GM21786 (cell line): ENCODE data around the gene KLHDC10.
"Not testable (repeated sequence)": the region's sequence is repeated elsewhere in the genome, so short reads cannot be mapped to it uniquely, and the experiment has no call there.

Experiments used
- ATAC-seq: cut with Tn5 transposase; IDR thresholded peaks from one replicate; pipeline ENCODE4 v1.9.1; 2021; ENCODE audit not compliant: unreplicated experiment

The KLHDC10 gene

GRCh38 chr7:130071701-130072622, 1.6 kb downstream of the KLHDC10 start:
- no peak for ATAC-seq

- ATAC-seq, result no peak
These were observed 9.6 kb downstream of the KLHDC10 start for GRCh38 chr7:130079846-130080394.

- ATAC-seq, result not testable (repeated sequence)
These were observed 13.2 kb downstream of the KLHDC10 start for GRCh38 chr7:130083497-130083896.

- ATAC-seq, result no peak
These were observed 13.9 kb downstream of the KLHDC10 start for GRCh38 chr7:130084037-130084875.

GRCh38 chr7:130085235-130085634, 14.9 kb downstream of the KLHDC10 start:
- not testable (repeated sequence) for ATAC-seq

GRCh38 chr7:130086938-130087337, 16.6 kb downstream of the KLHDC10 start:
- ATAC-seq, result no peak

GRCh38 chr7:130087364-130087763, 17.0 kb downstream of the KLHDC10 start:
- ATAC-seq, result no peak

- peak; percentile 60 for ATAC-seq
These were observed 20.6 kb downstream of the KLHDC10 start for GRCh38 chr7:130090745-130091532.

GRCh38 chr7:130091999-130092398, 21.7 kb downstream of the KLHDC10 start:
- no peak for ATAC-seq

- no peak for ATAC-seq
These were observed 22.3 kb downstream of the KLHDC10 start for GRCh38 chr7:130092598-130092997.

- ATAC-seq, result no peak
These were observed 25.5 kb downstream of the KLHDC10 start for GRCh38 chr7:130095812-130096211.

GRCh38 chr7:130096243-130096827, 26.0 kb downstream of the KLHDC10 start:
- no peak for ATAC-seq

GRCh38 chr7:130099331-130099730, 29.0 kb downstream of the KLHDC10 start:
- ATAC-seq, result no peak

- ATAC-seq, result no peak
These were observed 32.3 kb downstream of the KLHDC10 start for GRCh38 chr7:130102588-130102987.

GRCh38 chr7:130107949-130108674, 37.8 kb downstream of the KLHDC10 start:
- ATAC-seq, result no peak

GRCh38 chr7:130108809-130109208, 38.5 kb downstream of the KLHDC10 start:
- ATAC-seq, result no peak

- no peak for ATAC-seq
These were observed 41.8 kb downstream of the KLHDC10 start for GRCh38 chr7:130112093-130112492.

GRCh38 chr7:130112662-130113425, 42.5 kb downstream of the KLHDC10 start:
- no peak for ATAC-seq

GRCh38 chr7:130113426-130113805, 43.1 kb downstream of the KLHDC10 start:
- not testable (repeated sequence) for ATAC-seq
